Measurements from ENCODE around the gene SCN4A. TPM values are rescaled to one million over a fixed set of nuclear protein-coding genes. Genes with fewer than 3 reads are reported as not detected.

Gene SCN4A
- total and polyA plus RNA-seq, 2 of the 13 experiments (the other 11 are each of a cell fraction or from before 2014, with no cell fraction given): 0.02 to 0.03 TPM

GRCh38 chr17:63988127-63988478, 15.4 kb upstream of the SCN4A start:
- no peaks in the 10 kb centered on the region for H3K36me3 ChIP-seq (replicated peaks in 1 of 2; ENCODE audit: control insufficient read depth in 1 of 2, insufficient read depth in 2 of 2, low read length in 2 of 2)
- no peak overlapping the region for H3K9ac ChIP-seq (ENCODE audit: insufficient read depth, low read depth, low read length)
- no peak overlapping the region for H3K4me2 ChIP-seq (ENCODE audit: low read depth, low read length)
- no peak for TF ChIP-seq BCL6 (CRISPR knock-in tag; IDR thresholded peaks at IDR 0.05)
- TF ChIP-seq ZZZ3 (CRISPR knock-in tag; IDR thresholded peaks at IDR 0.05; ENCODE audit: borderline replicate concordance): no peak
- no peak for TF ChIP-seq SP2 (CRISPR knock-in tag; IDR thresholded peaks at IDR 0.05)
- no peak for TF ChIP-seq CHD2 (IDR thresholded peaks at IDR 0.05; ENCODE audit: low read depth, low read length)
- TF ChIP-seq CENPBD1 (CRISPR knock-in tag; IDR thresholded peaks at IDR 0.05; ENCODE audit: borderline replicate concordance, low read depth): no peak
- no peak for TF ChIP-seq THYN1 (CRISPR knock-in tag; IDR thresholded peaks at IDR 0.05; ENCODE audit: borderline replicate concordance, low read depth)
- H3K4me1 ChIP-seq (ENCODE audit: insufficient read depth, low read length): peaks cover 27% of the 10 kb centered on the region
- no peak overlapping the region for H2AFZ ChIP-seq (ENCODE audit: low read length)
- intact Hi-C loops (cut with micrococcal nuclease; ENCODE audit: unreplicated experiment): no loop called here
- no peak overlapping the region for H3K4me3 ChIP-seq (replicated peaks in 1 of 3; ENCODE audit: insufficient read depth in 1 of 3, low read depth in 2 of 3, low read length in 3 of 3)
- in situ Hi-C loops (cut with HindIII; ENCODE audit: extremely low pct_ligation_motif_present, low pct_unique_long_range_greater_than_20kb): no loop called here
- peaks cover 19 to 58% of the 10 kb centered on the region in 2 experiments; a peak in 4 of 5 replicates for H3K27me3 ChIP-seq (ENCODE audit: control insufficient read depth in 1 of 2, insufficient read depth in 2 of 2, low read length in 2 of 2)
- H4K20me1 ChIP-seq (ENCODE audit: insufficient read depth, low read length): no peaks in the 10 kb centered on the region
- FAIRE-seq (no peak), DNase-seq (ENCODE audit: low spot score) (no peak), ATAC-seq (peak; percentile 8; the same call in 1 of the 3 replicates)
- no peak overlapping the region for H3K27ac ChIP-seq (ENCODE audit: extremely low read length, insufficient read depth, low read length)
- ChIA-PET CTCF (ENCODE audit: low intra/inter-chr PET ratio, low total read pairs) (no interaction called here), POLR2A (interaction anchor here (0.8 kb wide), 1 partner anchor 37 kb away, joined by 3 read pairs; no protein-coding TSS in a partner anchor)
- H3K9me3 ChIP-seq (ENCODE audit: low read length): no peaks in the 10 kb centered on the region
- BruUV-seq (replicated peaks): no TSS peak
- H3K79me2 ChIP-seq (ENCODE audit: insufficient read depth, low read length): no peaks in the 10 kb centered on the region
- WGBS (ENCODE audit: low lambda C conversion rate): 35% methylated on average over 4 of the region's 5 CpGs

GRCh38 chr17:63987221-63988126, 14.8 kb upstream of the SCN4A start:
- ChIA-PET CTCF (ENCODE audit: low intra/inter-chr PET ratio, low total read pairs) (no interaction called here), POLR2A (interaction anchor here (0.8 kb wide), 1 partner anchor 38 kb away, joined by 3 read pairs; no protein-coding TSS in a partner anchor)
- Histone ChIP-seq H3K79me2 (ENCODE audit: insufficient read depth, low read length) (no peaks in the 10 kb centered on the region), H3K9ac (ENCODE audit: insufficient read depth, low read depth, low read length) (no peak overlapping the region), H4K20me1 (ENCODE audit: insufficient read depth, low read length) (no peaks in the 10 kb centered on the region), H3K4me3 (replicated peaks in 1 of 3; ENCODE audit: insufficient read depth in 1 of 3, low read depth in 2 of 3, low read length in 3 of 3) (no peak overlapping the region; a peak in 1 of 6 replicates), H2AFZ (ENCODE audit: low read length) (no peak overlapping the region), H3K9me3 (ENCODE audit: low read length) (no peaks in the 10 kb centered on the region), H3K4me1 (ENCODE audit: insufficient read depth, low read length) (peaks cover 27% of the 10 kb centered on the region), H3K4me2 (ENCODE audit: low read depth, low read length) (peak overlapping the region; percentile 2; the same call in 1 of the 2 replicates), H3K27me3 (ENCODE audit: control insufficient read depth in 1 of 2, insufficient read depth in 2 of 2, low read length in 2 of 2) (peaks cover 17 to 57% of the 10 kb centered on the region in 2 experiments; a peak in 4 of 5 replicates), H3K27ac (ENCODE audit: extremely low read length, insufficient read depth, low read length) (no peak overlapping the region), H3K36me3 (replicated peaks in 1 of 2; ENCODE audit: control insufficient read depth in 1 of 2, insufficient read depth in 2 of 2, low read length in 2 of 2) (no peaks in the 10 kb centered on the region)
- no TSS peak for BruUV-seq (replicated peaks)
- intact Hi-C loops (cut with micrococcal nuclease; ENCODE audit: unreplicated experiment) (no loop called here), in situ Hi-C loops (cut with HindIII; ENCODE audit: extremely low pct_ligation_motif_present, low pct_unique_long_range_greater_than_20kb) (no loop called here)
- ATAC-seq: no peak
- no peak for DNase-seq (ENCODE audit: low spot score)
- 18% methylated on average over 14 of the region's 18 CpGs for WGBS (ENCODE audit: low lambda C conversion rate)
- no peak for FAIRE-seq
- TF ChIP-seq ZNF3 (CRISPR knock-in tag; IDR thresholded peaks at IDR 0.05): no peak
- no peak for TF ChIP-seq MLX (CRISPR knock-in tag; IDR thresholded peaks at IDR 0.05)
- TF ChIP-seq ZFP90 (CRISPR knock-in tag; IDR thresholded peaks at IDR 0.05; ENCODE audit: borderline replicate concordance): no peak
- TF ChIP-seq CENPT (CRISPR knock-in tag; IDR thresholded peaks at IDR 0.05; ENCODE audit: low read depth): no peak
- TF ChIP-seq FOXP1 (IDR thresholded peaks at IDR 0.05): no peak
- TF ChIP-seq FOXP1 (CRISPR knock-in tag; IDR thresholded peaks at IDR 0.05): no peak
- no peak for TF ChIP-seq DNMT1 (CRISPR knock-in tag; IDR thresholded peaks at IDR 0.05)
- no peak for TF ChIP-seq STAG1 (CRISPR knock-in tag; IDR thresholded peaks at IDR 0.05)
- TF ChIP-seq PTBP1 (IDR thresholded peaks at IDR 0.05; ENCODE audit: low read depth, low read length, poor library complexity, severe bottlenecking): no peak
- TF ChIP-seq ARNT2 (CRISPR knock-in tag; IDR thresholded peaks at IDR 0.05; ENCODE audit: low read depth): no peak
- no peak for TF ChIP-seq SNAPC2 (CRISPR knock-in tag; IDR thresholded peaks at IDR 0.05)
- no peak for TF ChIP-seq GATAD1 (CRISPR knock-in tag; IDR thresholded peaks at IDR 0.05)
- TF ChIP-seq MXD1 (CRISPR knock-in tag; IDR thresholded peaks at IDR 0.05): no peak

Data from HepG2 (cell line).